Hepatocyte (in vitro differentiated cells): ENCODE results near the gene ATF3.

Experiments
- CTCF ChIP-seq: fragments of 200-600 bp; sonication (generic); IDR thresholded peaks from 2 replicates; pipeline ENCODE4 v1.5.1; 2016; ENCODE audit warnings: antibody characterized with exemption, mild to moderate bottlenecking; ENCODE audit not compliant: poor library complexity
- EZH2 ChIP-seq: fragments of 200-600 bp; sonication (generic); IDR thresholded peaks from 2 replicates; pipeline ENCODE4 v1.6.1; 2016; ENCODE audit warnings: antibody characterized with exemption, mild to moderate bottlenecking, borderline replicate concordance
- EZH2phosphoT487 ChIP-seq: fragments of 200-600 bp; sonication (generic); IDR thresholded peaks from one replicate; pipeline ENCODE4 v1.6.1; 2018; ENCODE audit warnings: antibody characterized with exemption, mild to moderate bottlenecking, low read depth, moderate library complexity; ENCODE audit not compliant: unreplicated experiment, severe bottlenecking

- no peak for TF ChIP-seq EZH2
- no peak for TF ChIP-seq CTCF
- TF ChIP-seq EZH2phosphoT487 = no peak
These were observed 24.9 kb upstream of the ATF3 start for GRCh38 chr1:212583643-212584042.
